GM18526 (cell line): ENCODE data around the gene S100P.

Source experiments
- POLR2A ChIP-seq: IDR thresholded peaks from 3 replicates; pipeline ENCODE4 v1.6.1; 2011; ENCODE audit not compliant: insufficient read length; ENCODE audit errors: extremely low read depth

Gene S100P

DNA sequence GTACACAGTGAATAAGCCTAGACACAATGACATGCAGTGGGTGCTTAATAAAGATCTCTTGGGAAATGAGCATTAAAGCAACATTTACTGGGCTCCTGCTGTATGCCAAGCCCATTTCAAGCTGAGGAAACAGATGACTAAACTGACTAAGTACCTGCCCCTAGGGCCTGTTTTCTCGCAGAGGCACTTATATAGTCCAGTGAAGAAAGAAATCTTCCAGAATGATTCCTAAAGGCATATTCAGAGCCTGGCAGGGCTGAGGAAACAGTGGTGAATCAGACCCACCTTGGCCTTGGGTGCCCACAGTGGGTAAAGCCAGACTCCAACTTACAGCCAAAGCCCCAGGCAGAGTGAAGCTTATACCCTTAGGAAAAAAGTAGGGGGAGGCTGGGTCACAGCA is 22.0 kb upstream of the S100P start:
- TF ChIP-seq POLR2A = no peak

DNA sequence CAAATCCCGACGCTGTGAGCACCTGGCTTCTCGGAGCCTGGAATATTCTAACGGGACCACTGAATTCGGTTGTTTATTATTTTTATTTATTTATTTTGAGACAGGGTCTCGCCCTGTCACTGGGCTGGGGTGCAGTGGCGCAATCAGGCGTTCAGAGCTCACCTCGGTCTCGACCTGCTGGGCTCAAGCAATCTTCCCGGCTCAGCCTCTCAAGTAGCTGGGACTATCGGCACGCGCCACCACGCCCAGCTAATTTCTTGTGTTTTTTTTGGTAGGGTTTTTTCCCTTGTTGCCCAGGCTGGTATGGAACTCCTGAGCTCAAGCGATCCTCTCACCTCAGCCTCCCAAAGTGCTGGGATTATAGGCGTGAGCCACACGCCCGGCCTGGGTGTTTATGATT is 21.5 kb upstream of the S100P start:
- TF ChIP-seq POLR2A = no peak

DNA sequence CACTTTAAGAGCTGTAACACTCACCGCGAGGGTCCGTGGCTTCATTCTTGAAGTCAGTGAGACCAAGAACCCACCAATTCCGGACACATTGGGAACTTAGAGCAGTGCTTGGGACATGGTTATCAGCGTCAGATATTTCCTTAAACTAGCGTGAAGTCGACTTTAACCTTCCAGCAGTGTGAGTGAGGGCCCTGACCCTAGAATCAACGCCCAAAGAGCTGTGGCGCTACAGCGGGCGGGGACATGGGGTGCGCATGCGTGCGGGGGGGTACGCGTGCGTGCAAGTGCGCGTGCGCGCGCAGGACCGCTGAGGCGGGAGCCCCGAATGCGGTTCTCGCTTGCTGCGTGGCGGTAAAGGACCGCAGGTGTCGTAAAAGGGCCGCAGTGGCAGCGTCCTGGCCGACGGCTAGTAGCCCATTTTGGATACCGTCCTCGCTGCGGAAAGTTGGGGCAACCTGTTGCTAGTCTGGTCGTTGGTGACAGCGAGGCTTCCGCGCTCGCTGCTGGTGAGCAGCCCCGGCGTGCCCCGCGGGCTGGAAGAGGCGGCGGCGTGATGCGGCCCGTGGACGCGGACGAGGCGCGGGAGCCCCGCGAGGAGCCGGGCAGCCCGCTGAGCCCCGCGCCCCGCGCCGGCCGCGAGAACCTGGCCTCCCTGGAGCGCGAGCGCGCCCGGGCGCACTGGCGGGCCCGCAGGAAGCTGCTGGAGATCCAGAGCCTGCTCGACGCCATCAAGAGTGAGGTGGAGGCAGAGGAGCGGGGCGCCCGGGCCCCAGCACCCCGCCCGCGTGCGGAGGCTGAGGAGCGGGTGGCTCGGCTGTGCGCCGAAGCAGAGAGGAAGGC is 19.8 kb upstream of the S100P start:
- TF ChIP-seq POLR2A = peak; percentile 83

GRCh38 chr4:6674500-6675149 is 19.1 kb upstream of the S100P start:
- TF ChIP-seq POLR2A = no peak

DNA sequence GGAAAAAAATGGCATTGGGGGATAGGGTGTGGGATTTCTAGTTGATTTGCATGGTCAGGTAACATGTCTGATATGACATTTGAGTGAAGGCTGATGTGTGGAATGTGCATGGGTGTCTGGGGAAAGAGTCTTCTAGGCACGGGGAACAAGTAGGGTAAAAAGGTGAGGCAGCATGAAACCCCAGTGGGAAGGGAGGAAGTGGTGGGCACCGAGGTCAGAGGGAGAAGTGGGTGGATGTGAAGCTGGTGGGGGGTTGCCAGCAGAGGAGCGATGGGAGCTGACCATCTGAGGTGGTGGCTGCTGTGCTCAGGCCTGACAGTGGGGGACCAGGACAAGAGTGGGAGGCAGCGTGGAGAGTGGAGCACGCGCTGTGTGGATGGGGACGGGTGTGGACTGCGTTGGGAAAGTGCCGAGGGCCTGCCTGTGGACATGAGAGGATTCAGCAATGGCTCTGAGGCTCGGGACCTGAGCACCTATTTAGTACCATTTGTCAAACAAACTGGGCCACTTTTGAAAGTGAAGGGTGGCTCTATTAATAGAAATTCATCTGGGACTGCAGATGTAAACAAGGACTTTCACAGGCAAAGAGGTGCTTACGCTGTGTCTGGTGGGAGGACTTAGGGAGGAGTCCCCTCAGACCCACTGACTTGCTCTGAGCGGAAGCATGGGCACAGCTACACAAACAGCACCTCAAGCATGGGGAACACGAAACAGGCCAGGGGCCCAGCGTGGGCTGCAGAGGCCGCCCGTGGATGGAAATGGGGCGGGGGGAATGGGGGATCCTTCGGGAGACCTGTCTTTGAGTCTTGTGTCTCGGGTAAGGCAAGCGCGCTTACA is 16.7 kb upstream of the S100P start:
- TF ChIP-seq POLR2A = no peak

DNA sequence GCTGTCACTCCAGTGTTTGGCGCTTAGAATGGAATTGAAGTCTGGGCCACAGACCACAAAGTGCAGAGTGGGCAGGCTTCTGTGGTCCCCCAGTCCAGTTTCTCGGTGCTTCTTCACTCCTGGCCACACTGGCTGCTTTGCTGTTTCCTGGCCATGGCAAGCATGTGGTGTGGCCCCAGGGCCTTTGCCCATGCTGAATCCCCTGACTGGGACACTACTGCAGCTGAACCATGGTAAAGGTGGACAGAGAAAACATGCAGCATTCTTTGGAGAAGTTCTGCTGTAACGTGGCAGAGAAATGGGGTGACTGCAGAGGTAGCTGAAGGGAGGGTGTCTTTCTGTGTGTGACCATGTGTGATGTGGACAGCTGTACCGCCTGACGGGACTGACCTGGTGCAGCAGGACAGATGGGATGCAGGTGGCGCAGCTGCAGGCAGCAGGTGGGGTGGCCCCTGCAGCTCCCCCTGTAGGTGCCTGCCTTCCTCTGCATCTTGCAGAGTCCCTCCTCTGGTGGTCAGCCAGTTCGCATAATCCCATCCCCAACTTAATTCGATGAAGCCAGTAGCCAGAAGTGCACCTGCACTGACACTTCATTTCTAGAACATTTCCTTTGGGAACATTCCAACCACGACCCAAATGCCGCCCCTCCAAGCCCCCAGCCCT is 13.2 kb upstream of the S100P start:
- no peak for TF ChIP-seq POLR2A

GRCh38 chr4:6681191-6681590 is 12.5 kb upstream of the S100P start:
- no peak for TF ChIP-seq POLR2A

- TF ChIP-seq POLR2A = no peak
Observed at GRCh38 chr4:6682862-6683590, 10.7 kb upstream of the S100P start.

GRCh38 chr4:6684656-6685055 is 9.0 kb upstream of the S100P start:
- TF ChIP-seq POLR2A = no peak

GRCh38 chr4:6686104-6686787 is 7.4 kb upstream of the S100P start:
- no peak for TF ChIP-seq POLR2A

DNA sequence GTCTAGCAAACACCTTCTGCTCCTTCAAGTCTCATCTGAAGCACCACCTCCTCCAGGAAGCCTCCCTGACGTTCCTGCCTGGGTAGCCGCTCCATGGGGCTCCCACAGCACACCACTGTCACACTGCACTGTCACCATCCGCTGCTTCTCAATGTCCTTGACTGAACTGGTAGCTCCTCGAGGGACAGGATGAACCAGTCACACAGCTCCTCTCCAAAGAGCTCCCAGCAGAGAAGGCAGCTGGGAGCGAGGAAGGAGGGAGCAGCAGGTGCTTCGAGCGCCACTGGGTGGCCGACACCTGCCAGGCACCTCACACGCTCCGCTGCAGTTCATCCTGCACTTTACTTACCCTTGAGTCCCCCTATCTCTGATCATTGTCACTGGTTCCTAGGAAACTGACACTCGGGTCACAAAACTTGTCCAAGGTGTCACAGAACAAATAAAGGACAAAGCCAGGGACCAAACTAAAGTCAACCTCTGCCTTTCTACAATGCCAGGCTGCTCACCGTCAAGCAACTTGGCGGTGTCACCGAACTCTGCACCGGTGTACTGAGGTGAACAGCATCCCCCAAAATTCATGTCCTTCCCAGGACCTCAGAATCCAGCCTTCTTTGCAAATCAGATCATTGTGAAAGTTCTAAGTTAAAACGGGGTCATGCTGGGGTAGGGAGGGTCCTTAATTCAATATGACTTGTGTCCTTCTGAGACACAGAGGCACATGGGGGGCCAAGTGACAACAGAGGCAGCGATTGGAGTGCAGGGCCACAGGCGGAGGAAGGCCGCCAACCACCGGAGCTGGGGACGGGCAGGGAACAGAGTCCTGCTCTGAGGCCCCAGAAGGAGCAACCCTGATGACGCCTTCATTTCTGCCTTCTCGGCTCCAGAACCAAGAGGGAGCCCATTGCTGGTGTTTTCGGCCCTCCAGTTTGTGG is 5.5 kb upstream of the S100P start:
- no peak for TF ChIP-seq POLR2A

GRCh38 chr4:6688879-6689505 is 4.7 kb upstream of the S100P start:
- TF ChIP-seq POLR2A = no peak
